HepG2 (cell line): ENCODE results near the gene SPACA6. TPM values are rescaled to one million over a fixed set of nuclear protein-coding genes. Genes with fewer than 3 reads are reported as not detected.

ENCODE experiments used
- ATAC-seq: fragments of 200-7000 bp; cut with Tn5 transposase; 3 replicates; pipeline ENCODE4 v1.9.1; 2020; ENCODE audit warnings: mild to moderate bottlenecking, moderate library complexity
- BruUV-seq: library from RNA; stranded (reverse); fragments of 400-500 nt; replicated peaks from 2 replicates; lab custom pipeline; 2021; lab: Mats Ljungman, UMichigan
- CTCF ChIA-PET: fragments of 300-600 bp; formaldehyde crosslinking; extraction: SDS; loops from one replicate; lab custom pipeline; 2021; ENCODE audit warnings: low total read pairs, inconsistent platforms, low intra/inter-chr PET ratio; lab: Yijun Ruan, JAX
- POLR2A ChIA-PET: fragments of 350-600 bp; sonication (Branson Sonifier 250); formaldehyde crosslinking; loops from one replicate; lab custom pipeline; 2020; ENCODE audit warnings: antibody characterized with exemption, inconsistent platforms; lab: Yijun Ruan, JAX
- DNase-seq: peaks from one replicate; pipeline ENCODE4 v3.0.0-alpha.2; 2015; ENCODE audit warnings: low spot score
- FAIRE-seq: peaks from 3 replicates; lab custom pipeline; 2011; peaks lifted over from hg19 to GRCh38; lab: Jason Lieb, UNC
- H2AFZ ChIP-seq: one replicate; pipeline ENCODE4 v1.6.1; 2011; ENCODE audit warnings: low read length, inconsistent platforms
- H3K27ac ChIP-seq: fragments of 300-600 bp; 3 replicates; pipeline ENCODE4 v1.8.0; 2011; ENCODE audit warnings: mixed run types, mild to moderate bottlenecking, mixed read lengths, low read length, inconsistent platforms; ENCODE audit not compliant: insufficient read depth; ENCODE audit errors: extremely low read length
- H3K27me3 ChIP-seq, 2 experiments: fragments of 200-600 bp in 1 of 2; 2 replicates in 1 of 2; 3 replicates in 1 of 2; pipeline versions ENCODE4 v1.6.0 to v1.8.0; 2011; ENCODE audit warnings: low read length in 2 of 2, mild to moderate bottlenecking in 2 of 2, moderate library complexity in 2 of 2, inconsistent platforms in 1 of 2; ENCODE audit not compliant: insufficient read depth in 2 of 2, control insufficient read depth in 1 of 2
- H3K36me3 ChIP-seq, 2 experiments: fragments of 200-600 bp in 1 of 2; replicated peaks in 1 of 2; 2 replicates in 1 of 2; 3 replicates in 1 of 2; pipeline versions ENCODE4 v1.5.1 to v1.8.0; 2011; ENCODE audit warnings: low read length in 2 of 2, inconsistent platforms in 1 of 2; ENCODE audit not compliant: insufficient read depth in 2 of 2, control insufficient read depth in 1 of 2
- H3K4me1 ChIP-seq: 2 replicates; pipeline ENCODE4 v1.5.1; 2012; ENCODE audit warnings: low read length, inconsistent platforms; ENCODE audit not compliant: insufficient read depth
- H3K4me2 ChIP-seq: 2 replicates; pipeline ENCODE4 v1.6.0; 2011; ENCODE audit warnings: low read depth, low read length, inconsistent platforms
- H3K4me3 ChIP-seq, 3 experiments: fragments of 200-600 bp in 1 of 3; sonication (generic), shearing (Covaris generic) in 1 of 3; replicated peaks in 1 of 3; 2 replicates each; pipeline ENCODE4 v1.5.1; 2011 to 2016; ENCODE audit warnings: low read length in 3 of 3, inconsistent platforms in 2 of 3, low read depth in 2 of 3, mild to moderate bottlenecking in 2 of 3, control low read depth in 1 of 3, mixed read lengths in 1 of 3; ENCODE audit not compliant: insufficient read depth in 1 of 3
- H3K79me2 ChIP-seq: one replicate; pipeline ENCODE4 v1.6.1; 2011; ENCODE audit warnings: low read length, inconsistent platforms; ENCODE audit not compliant: insufficient read depth
- H3K9ac ChIP-seq: 2 replicates; pipeline ENCODE4 v1.6.0; 2011; ENCODE audit warnings: mild to moderate bottlenecking, low read depth, low read length, inconsistent platforms; ENCODE audit not compliant: insufficient read depth
- H3K9me3 ChIP-seq: 2 replicates; pipeline ENCODE4 v1.5.1; 2012; ENCODE audit warnings: mild to moderate bottlenecking, low read length
- H4K20me1 ChIP-seq: 2 replicates; pipeline ENCODE4 v1.6.0; 2011; ENCODE audit warnings: inconsistent platforms, mild to moderate bottlenecking, low read length, moderate library complexity; ENCODE audit not compliant: insufficient read depth
- CREB1 ChIP-seq, 2 experiments: fragments of 450-650 bp in 1 of 2; IDR thresholded peaks; 2 replicates each; pipeline ENCODE4 v1.6.1; 2016 to 2017; ENCODE audit warnings: control low read depth in 1 of 2, mild to moderate bottlenecking in 1 of 2, missing compliant biosample characterization in 1 of 2, missing genetic modification characterization in 1 of 2
- EEA1 ChIP-seq: sonication (generic); formaldehyde crosslinking; IDR thresholded peaks from 2 replicates; pipeline ENCODE4 v1.5.1; 2020; ENCODE audit warnings: mild to moderate bottlenecking, missing genetic modification reagents, borderline replicate concordance
- FOXA1 ChIP-seq, 2 experiments: fragments of 450-650 bp in 1 of 2; sonication (generic) in 1 of 2; formaldehyde crosslinking in 1 of 2; IDR thresholded peaks; 2 replicates each; pipeline versions ENCODE4 v1.4.0 to v1.6.1; 2016 to 2020; ENCODE audit warnings: missing genetic modification reagents in 1 of 2
- HOMEZ ChIP-seq: IDR thresholded peaks from 2 replicates; pipeline ENCODE4 v1.6.1; 2016; ENCODE audit warnings: low read depth
- RBAK ChIP-seq: sonication (generic); formaldehyde crosslinking; IDR thresholded peaks from 2 replicates; pipeline ENCODE4 v1.5.1; 2020; ENCODE audit warnings: mild to moderate bottlenecking, missing genetic modification reagents
- STAG1 ChIP-seq: sonication (generic); formaldehyde crosslinking; IDR thresholded peaks from 2 replicates; pipeline ENCODE4 v1.4.0; 2020; ENCODE audit warnings: missing genetic modification reagents
- ZBTB14 ChIP-seq: sonication (generic); formaldehyde crosslinking; IDR thresholded peaks from 2 replicates; pipeline ENCODE4 v1.4.0; 2020; ENCODE audit warnings: missing genetic modification reagents
- ZFY ChIP-seq: sonication (generic); formaldehyde crosslinking; IDR thresholded peaks from 2 replicates; pipeline ENCODE4 v1.4.0; 2020; ENCODE audit warnings: missing genetic modification reagents
- ZNF703 ChIP-seq: sonication (generic); formaldehyde crosslinking; IDR thresholded peaks from 2 replicates; pipeline ENCODE4 v1.5.1; 2020; ENCODE audit warnings: missing genetic modification reagents, mild to moderate bottlenecking, moderate library complexity, borderline replicate concordance
- ZNF773 ChIP-seq: sonication (generic); formaldehyde crosslinking; IDR thresholded peaks from 2 replicates; pipeline ENCODE4 v1.4.0; 2020; ENCODE audit warnings: missing genetic modification reagents, borderline replicate concordance
- WGBS: methylation state at CpG from one replicate; pipeline ENCODE4 v1.1.6; 2017; ENCODE audit warnings: low lambda C conversion rate; 5-methylcytosine and 5-hydroxymethylcytosine counted together
- in situ Hi-C: cut with HindIII; loops from 2 replicates; pipeline ENCODE4 v1.10.0; 2017; ENCODE audit warnings: low pct_unique_long_range_greater_than_20kb; ENCODE audit not compliant: extremely low pct_ligation_motif_present
- intact Hi-C: fragments of 100-400 bp; cut with micrococcal nuclease; formaldehyde crosslinking; loops from one replicate; pipeline ENCODE4 v1.10.0; 2022; ENCODE audit not compliant: unreplicated experiment
- polyA plus RNA-seq, 8 experiments: library from polyadenylated mRNA; depleted of rRNA in 3 of 8; stranded (reverse) in 7 of 8; unstranded in 1 of 8; fragments of >200 nt; fragmentation: Illumina TruSeq in 4 of 8; extraction: Trizol in 4 of 8; gene quantifications; 2 replicates each; pipeline versions ENCODE4 v1.2.1 to v1.2.3, GENCODE V29; 2011 to 2016; ENCODE audit warnings: low read depth in 4 of 8, missing spikeins in 1 of 8, mixed read lengths in 1 of 8; ENCODE audit not compliant: insufficient read depth in 1 of 8
- total RNA-seq, 5 experiments: library from RNA; depleted of rRNA; stranded (reverse); fragments of >200 nt; fragmentation: Illumina TruSeq; extraction: Trizol; gene quantifications; 2 replicates each; pipeline ENCODE4 v1.2.3, GENCODE V29; 2016; ENCODE audit warnings: low read depth in 1 of 5
- TF ChIP-seq, protein P1 (sequence below): sonication (generic); formaldehyde crosslinking; IDR thresholded peaks from 2 replicates; pipeline ENCODE4 v1.4.0; 2020; ENCODE audit warnings: missing genetic modification reagents, borderline replicate concordance
- TF ChIP-seq, protein P2 (sequence below): IDR thresholded peaks from 2 replicates; pipeline ENCODE4 v1.6.1; 2016; ENCODE audit warnings: control low read depth
- TF ChIP-seq, protein P3 (sequence below): sonication (generic); formaldehyde crosslinking; IDR thresholded peaks from 2 replicates; pipeline ENCODE4 v1.4.0; 2020; ENCODE audit warnings: missing genetic modification reagents; ENCODE audit errors: not compliant biosample characterization

SPACA6 gene
- total and polyA plus RNA-seq, 2 of the 13 experiments (the other 11 are each of a cell fraction or from before 2014, with no cell fraction given) = 1.4 to 2.2 TPM

- Histone ChIP-seq H3K27ac (no peak overlapping the region), H3K4me3 (no peak overlapping the region), H3K79me2 (no peaks in the 10 kb centered on the region), H3K9me3 (no peaks in the 10 kb centered on the region), H3K27me3 (no peaks in the 10 kb centered on the region; a peak in 1 of 5 replicates), H2AFZ (no peak overlapping the region), H4K20me1 (no peaks in the 10 kb centered on the region), H3K9ac (no peak overlapping the region), H3K36me3 (no peaks in the 10 kb centered on the region), H3K4me1 (no peaks in the 10 kb centered on the region), H3K4me2 (no peak overlapping the region)
- in situ Hi-C loops (no loop called here), intact Hi-C loops (no loop called here)
- no peak for TF ChIP-seq ZNF703 (CRISPR knock-in tag)
- TF ChIP-seq ZBTB14 = no peak
- TF ChIP-seq RBAK (CRISPR knock-in tag) = no peak
- TF ChIP-seq EEA1 (CRISPR knock-in tag) = no peak
- TF ChIP-seq, protein P1, sequence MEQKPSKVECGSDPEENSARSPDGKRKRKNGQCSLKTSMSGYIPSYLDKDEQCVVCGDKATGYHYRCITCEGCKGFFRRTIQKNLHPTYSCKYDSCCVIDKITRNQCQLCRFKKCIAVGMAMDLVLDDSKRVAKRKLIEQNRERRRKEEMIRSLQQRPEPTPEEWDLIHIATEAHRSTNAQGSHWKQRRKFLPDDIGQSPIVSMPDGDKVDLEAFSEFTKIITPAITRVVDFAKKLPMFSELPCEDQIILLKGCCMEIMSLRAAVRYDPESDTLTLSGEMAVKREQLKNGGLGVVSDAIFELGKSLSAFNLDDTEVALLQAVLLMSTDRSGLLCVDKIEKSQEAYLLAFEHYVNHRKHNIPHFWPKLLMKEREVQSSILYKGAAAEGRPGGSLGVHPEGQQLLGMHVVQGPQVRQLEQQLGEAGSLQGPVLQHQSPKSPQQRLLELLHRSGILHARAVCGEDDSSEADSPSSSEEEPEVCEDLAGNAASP = no peak
- no peak for TF ChIP-seq CREB1 (IDR thresholded peaks at IDR 0.05)
- no peak for TF ChIP-seq CREB1 (CRISPR knock-in tag; IDR thresholded peaks at IDR 0.05)
- TF ChIP-seq, protein P2, sequence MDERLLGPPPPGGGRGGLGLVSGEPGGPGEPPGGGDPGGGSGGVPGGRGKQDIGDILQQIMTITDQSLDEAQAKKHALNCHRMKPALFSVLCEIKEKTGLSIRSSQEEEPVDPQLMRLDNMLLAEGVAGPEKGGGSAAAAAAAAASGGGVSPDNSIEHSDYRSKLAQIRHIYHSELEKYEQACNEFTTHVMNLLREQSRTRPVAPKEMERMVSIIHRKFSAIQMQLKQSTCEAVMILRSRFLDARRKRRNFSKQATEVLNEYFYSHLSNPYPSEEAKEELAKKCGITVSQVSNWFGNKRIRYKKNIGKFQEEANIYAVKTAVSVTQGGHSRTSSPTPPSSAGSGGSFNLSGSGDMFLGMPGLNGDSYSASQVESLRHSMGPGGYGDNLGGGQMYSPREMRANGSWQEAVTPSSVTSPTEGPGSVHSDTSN = no peak
- no peak for TF ChIP-seq HOMEZ (CRISPR knock-in tag)
- TF ChIP-seq, protein P3, sequence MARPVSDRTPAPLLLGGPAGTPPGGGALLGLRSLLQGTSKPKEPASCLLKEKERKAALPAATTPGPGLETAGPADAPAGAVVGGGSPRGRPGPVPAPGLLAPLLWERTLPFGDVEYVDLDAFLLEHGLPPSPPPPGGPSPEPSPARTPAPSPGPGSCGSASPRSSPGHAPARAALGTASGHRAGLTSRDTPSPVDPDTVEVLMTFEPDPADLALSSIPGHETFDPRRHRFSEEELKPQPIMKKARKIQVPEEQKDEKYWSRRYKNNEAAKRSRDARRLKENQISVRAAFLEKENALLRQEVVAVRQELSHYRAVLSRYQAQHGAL (CRISPR knock-in tag) = no peak
- TF ChIP-seq STAG1 = no peak
- no peak for TF ChIP-seq FOXA1 (IDR thresholded peaks at IDR 0.05)
- no peak for TF ChIP-seq FOXA1 (CRISPR knock-in tag; IDR thresholded peaks at IDR 0.05)
- no peak for TF ChIP-seq ZNF773 (CRISPR knock-in tag)
- no peak for TF ChIP-seq ZFY (CRISPR knock-in tag)
- CTCF ChIA-PET = no interaction called here
- POLR2A ChIA-PET = no interaction called here
- WGBS = 25% methylated on average over 6 of the region's 7 CpGs
- DNase-seq = no peak
- FAIRE-seq = no peak
- no peak for ATAC-seq
- no TSS peak for BruUV-seq
Observed at GRCh38 chr19:51750400-51751094, 57.4 kb downstream of the SPACA6 start.
